A549 (cell line): ENCODE results near the gene DTNA.

Source experiments
- HDAC2 ChIP-seq: fragments of 200-600 bp; sonication (generic); IDR thresholded peaks from 2 replicates; pipeline ENCODE4 v1.6.1; 2016
- JUN ChIP-seq, 2 experiments: fragments of >200 bp; sonication (Bioruptor Twin); formaldehyde crosslinking; IDR thresholded peaks; 2 replicates in 1 of 2; 3 replicates in 1 of 2; pipeline ENCODE4 v1.6.1; 2016 to 2017
- KDM5A ChIP-seq: fragments of 200-600 bp; sonication (generic); IDR thresholded peaks from 2 replicates; pipeline ENCODE4 v1.6.1; 2016; ENCODE audit warnings: antibody characterized with exemption, mild to moderate bottlenecking
- POLR2A ChIP-seq: IDR thresholded peaks from 2 replicates; pipeline ENCODE4 v1.6.1; 2012; ENCODE audit warnings: mild to moderate bottlenecking, low read length
- RFX5 ChIP-seq: fragments of 450-650 bp; IDR thresholded peaks from 2 replicates; pipeline ENCODE4 v1.7.1; 2014; ENCODE audit warnings: antibody characterized with exemption, mild to moderate bottlenecking, moderate library complexity
- RNF2 ChIP-seq: fragments of 200-600 bp; sonication (generic); IDR thresholded peaks from 2 replicates; pipeline ENCODE4 v1.6.1; 2016; ENCODE audit warnings: low read depth, mild to moderate bottlenecking, antibody characterized with exemption, moderate library complexity, borderline replicate concordance
- SREBF2 ChIP-seq: fragments of 450-650 bp; IDR thresholded peaks from 2 replicates; pipeline ENCODE4 v1.6.1; 2014; ENCODE audit warnings: mild to moderate bottlenecking, moderate library complexity
- TF ChIP-seq, protein P1 (sequence below): fragments of >200 bp; sonication (Bioruptor Twin); formaldehyde crosslinking; IDR thresholded peaks from 3 replicates; pipeline ENCODE4 v1.5.1; 2016
- TF ChIP-seq, protein P2 (sequence below): IDR thresholded peaks from 2 replicates; pipeline ENCODE4 v1.6.1; 2012

- TF ChIP-seq POLR2A (no peak), JUN (IDR thresholded peaks at IDR 0.05) (no peak), RFX5 (no peak), SREBF2 (no peak), HDAC2 (no peak), RNF2 (no peak), KDM5A (no peak)
- TF ChIP-seq, protein P1, sequence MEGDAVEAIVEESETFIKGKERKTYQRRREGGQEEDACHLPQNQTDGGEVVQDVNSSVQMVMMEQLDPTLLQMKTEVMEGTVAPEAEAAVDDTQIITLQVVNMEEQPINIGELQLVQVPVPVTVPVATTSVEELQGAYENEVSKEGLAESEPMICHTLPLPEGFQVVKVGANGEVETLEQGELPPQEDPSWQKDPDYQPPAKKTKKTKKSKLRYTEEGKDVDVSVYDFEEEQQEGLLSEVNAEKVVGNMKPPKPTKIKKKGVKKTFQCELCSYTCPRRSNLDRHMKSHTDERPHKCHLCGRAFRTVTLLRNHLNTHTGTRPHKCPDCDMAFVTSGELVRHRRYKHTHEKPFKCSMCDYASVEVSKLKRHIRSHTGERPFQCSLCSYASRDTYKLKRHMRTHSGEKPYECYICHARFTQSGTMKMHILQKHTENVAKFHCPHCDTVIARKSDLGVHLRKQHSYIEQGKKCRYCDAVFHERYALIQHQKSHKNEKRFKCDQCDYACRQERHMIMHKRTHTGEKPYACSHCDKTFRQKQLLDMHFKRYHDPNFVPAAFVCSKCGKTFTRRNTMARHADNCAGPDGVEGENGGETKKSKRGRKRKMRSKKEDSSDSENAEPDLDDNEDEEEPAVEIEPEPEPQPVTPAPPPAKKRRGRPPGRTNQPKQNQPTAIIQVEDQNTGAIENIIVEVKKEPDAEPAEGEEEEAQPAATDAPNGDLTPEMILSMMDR: no peak
- TF ChIP-seq, protein P2, sequence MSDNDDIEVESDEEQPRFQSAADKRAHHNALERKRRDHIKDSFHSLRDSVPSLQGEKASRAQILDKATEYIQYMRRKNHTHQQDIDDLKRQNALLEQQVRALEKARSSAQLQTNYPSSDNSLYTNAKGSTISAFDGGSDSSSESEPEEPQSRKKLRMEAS: no peak
These were observed 147.2 kb downstream of the DTNA start for GRCh38 chr18:34857320-34857719.
